Measurements from ENCODE around the gene THAP6. TPM values are rescaled to one million over a fixed set of nuclear protein-coding genes. Genes with fewer than 3 reads are reported as not detected.

Gene THAP6
- total RNA-seq, 1 donor from 2014 or later: 32.8 TPM

- Mint-ChIP-seq H3K4me1 (peaks cover 2% of the 10 kb centered on the region), H3K27me3 (ENCODE audit: low read depth) (peaks cover 4% of the 10 kb centered on the region), H3K36me3 (no peaks in the 10 kb centered on the region), H3K9me3 (peaks cover 11% of the 10 kb centered on the region), H3K4me3 (no peak overlapping the region), H3K27ac (no peak overlapping the region)
- no peak for DNase-seq (ENCODE audit: low spot score in 2 of 2, unreplicated experiment in 2 of 2)
- TF ChIP-seq CTCF (IDR thresholded peaks at IDR 0.05; ENCODE audit: unreplicated experiment): no peak
Measured at GRCh38 chr4:75566911-75567310, 52.6 kb downstream of the THAP6 start.

GRCh38 chr4:75567725-75568124 is 53.5 kb downstream of the THAP6 start:
- no peaks in the 10 kb centered on the region for H3K36me3 Mint-ChIP-seq
- DNase-seq (ENCODE audit: low spot score in 2 of 2, unreplicated experiment in 2 of 2): no peak
- H3K27me3 Mint-ChIP-seq (ENCODE audit: low read depth): peaks cover 4% of the 10 kb centered on the region
- peaks cover 11% of the 10 kb centered on the region for H3K9me3 Mint-ChIP-seq
- no peak overlapping the region for H3K27ac Mint-ChIP-seq
- no peak for TF ChIP-seq CTCF (IDR thresholded peaks at IDR 0.05; ENCODE audit: unreplicated experiment)
- no peak overlapping the region for H3K4me3 Mint-ChIP-seq
- H3K4me1 Mint-ChIP-seq: no peaks in the 10 kb centered on the region

Other genes with a start within 250 kb of the THAP6 start
- 40.5 to 44.6 TPM (median 42.9 TPM) in 3 replicates for gene RCHY1, start 70 bp upstream of the THAP6 start, total RNA-seq
- gene ODAPH, start 41.6 kb downstream of the THAP6 start, total RNA-seq: 0.35 to 1.1 TPM (median 0.57 TPM) in 3 replicates
- gene CDKL2, start 116.1 kb downstream of the THAP6 start, total RNA-seq: 2.1 to 3.0 TPM (median 3.0 TPM) in 3 replicates
- 169 to 178 TPM (median 175 TPM) in 3 replicates for gene G3BP2, start 158.9 kb downstream of the THAP6 start, total RNA-seq
- gene USO1, start 210.1 kb downstream of the THAP6 start, total RNA-seq: 52.8 to 53.3 TPM (median 53.1 TPM) in 3 replicates